NCI-H1930 (cell line): ENCODE measurements around the gene PBX1.

Experiments
- DNase-seq, 2 experiments: peaks; one replicate each; lab custom pipeline; 2025; lab: John Stamatoyannopoulos, UW

Gene PBX1

DNA sequence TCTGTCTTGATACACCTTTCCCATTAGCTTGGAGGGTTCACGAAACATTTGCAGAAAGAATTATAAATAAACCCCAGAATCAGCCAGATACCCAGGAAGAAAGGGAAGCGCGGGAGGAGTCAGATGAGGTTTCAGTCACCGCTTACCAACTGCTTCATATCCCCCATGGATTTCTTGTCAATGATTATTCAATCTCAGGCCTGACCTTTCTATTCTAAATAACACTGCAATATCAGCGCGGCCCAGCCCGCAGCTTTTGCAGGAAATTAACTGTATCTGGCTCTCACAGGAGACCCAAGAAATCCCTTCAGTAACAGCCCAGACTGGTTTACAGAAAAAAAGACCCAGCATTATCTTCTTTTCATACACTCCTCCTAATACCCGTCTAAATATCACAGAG, 308.6 kb downstream of the PBX1 start:
- no peak for DNase-seq

DNA sequence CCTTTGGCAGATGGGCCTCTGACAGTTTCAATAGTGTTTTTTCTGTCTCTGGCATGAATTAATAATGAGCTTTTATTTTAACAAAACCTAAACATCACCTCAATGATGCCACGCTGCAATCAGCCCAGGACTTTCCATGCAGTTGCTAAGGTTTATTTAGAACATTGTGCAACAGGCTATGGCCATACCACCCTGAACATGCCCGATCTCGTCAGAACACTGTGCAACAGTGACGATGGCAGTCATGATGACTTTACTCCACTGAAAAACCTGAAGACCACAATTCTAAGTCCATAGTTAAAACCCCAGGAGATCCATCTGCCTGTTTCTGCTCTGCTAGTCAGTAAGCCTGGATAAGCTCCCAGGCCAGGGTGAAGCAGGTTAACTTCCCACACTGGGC, 310.0 kb downstream of the PBX1 start:
- DNase-seq: no peak

DNA sequence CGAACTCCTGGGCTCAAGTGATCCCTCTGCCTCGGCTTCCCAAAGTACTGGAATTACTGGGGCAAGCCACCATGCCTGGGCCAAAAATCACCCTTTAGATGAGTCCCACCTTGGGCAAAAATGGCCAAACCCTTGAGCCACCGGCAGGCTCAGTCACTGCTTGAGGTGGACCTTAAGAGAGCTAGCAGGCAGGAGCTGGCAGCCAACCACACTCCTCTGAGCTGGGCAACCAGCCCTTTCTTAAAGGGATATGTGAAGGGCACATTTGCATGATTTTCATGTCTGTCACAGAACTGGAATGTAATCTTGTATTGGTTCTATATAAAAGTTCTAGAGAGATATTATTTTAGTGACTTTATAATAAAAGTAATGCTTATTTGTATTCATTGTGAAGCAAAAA, 316.5 kb downstream of the PBX1 start:
- DNase-seq: no peak

DNA sequence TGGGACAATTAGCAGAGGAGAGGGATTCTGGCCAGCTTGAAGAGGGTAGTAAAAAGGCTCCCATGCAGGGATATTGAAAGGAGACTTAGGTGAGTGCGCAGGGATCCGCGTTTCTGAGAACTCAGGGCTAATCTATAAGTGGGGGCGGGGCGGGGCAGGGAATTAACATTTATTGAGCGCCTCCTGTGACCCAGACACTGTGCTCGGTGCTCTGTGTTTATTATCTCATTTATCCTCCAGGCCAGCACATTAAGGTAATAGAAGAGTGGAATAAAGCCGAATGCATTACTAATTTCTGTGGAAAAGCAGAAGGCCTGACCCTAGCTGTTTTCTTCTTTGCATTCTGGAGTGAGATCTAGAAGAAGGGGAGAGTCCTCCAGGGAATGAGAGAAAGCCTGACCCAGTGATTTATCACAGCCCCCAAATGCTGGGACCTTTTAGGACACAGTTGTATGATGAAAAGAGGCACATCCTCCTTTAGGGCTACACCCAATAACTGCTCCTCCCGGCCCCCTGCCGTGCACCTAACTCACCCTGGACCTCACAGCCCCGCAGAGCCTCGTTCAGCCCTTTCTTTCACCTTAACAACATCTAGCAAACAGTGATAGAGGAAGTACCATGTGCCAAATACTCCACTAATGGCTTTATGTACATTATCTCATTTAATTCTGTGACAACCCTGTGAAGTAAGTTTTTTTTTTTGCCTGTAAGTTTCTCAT, 317.6 kb downstream of the PBX1 start:
- DNase-seq: no peak

DNA sequence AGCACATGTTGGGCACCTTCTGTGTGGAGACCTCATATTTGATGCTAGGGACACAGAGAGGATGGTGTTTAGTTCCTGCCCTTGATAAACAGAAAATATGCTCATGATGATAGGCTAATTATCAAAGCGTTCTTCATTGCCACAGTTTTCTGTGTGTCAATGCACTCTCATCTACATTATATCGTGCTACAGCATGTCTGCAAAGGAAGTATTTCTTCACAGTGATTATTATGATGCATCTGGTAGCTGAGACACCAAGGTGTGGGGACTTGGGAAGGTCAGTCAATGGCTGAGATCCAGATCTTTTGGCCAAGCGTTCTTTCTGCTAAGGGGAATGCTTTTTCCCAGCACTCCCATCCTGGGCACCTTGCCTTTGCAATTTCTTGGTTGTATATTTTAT, 321.2 kb downstream of the PBX1 start:
- DNase-seq: no peak

DNA sequence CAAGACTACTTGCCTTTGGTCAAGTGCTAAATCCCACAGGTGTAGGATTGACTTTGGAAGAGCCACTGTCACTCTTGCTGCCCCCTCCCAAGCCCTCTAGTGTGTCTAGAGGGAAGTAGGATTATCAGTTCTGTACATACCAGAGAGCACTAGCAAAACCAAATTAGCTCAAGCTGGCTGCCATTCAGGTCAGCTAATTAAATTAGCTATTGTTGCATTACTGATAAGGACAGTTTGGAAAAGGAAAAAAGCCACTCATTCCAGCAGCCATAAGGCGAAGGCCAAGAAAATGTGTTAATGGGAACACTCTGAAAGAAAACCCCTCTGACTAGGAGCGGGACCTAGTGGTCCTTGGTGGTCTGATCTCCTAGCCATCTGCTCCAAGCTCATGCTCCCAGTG, 321.7 kb downstream of the PBX1 start:
- no peak for DNase-seq

DNA sequence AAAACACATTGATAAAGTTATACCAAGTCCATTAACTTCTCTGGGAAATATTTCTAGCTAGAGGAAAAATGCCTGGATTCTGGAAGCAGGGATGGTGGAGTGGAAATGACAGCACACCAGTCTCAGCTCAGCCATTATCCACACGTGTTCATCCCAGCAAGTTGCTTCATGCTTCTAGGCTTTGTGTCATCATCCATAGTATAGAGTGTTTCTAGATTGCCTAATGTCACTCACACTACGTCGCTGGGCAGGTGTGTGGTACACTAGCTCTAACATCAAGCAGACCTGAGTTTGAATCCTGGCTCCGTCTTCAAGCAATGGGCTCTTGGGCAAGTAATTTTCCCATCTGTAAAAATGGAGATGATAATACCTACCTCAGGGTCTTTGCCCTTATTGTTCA, 326.3 kb downstream of the PBX1 start:
- no peak for DNase-seq

DNA sequence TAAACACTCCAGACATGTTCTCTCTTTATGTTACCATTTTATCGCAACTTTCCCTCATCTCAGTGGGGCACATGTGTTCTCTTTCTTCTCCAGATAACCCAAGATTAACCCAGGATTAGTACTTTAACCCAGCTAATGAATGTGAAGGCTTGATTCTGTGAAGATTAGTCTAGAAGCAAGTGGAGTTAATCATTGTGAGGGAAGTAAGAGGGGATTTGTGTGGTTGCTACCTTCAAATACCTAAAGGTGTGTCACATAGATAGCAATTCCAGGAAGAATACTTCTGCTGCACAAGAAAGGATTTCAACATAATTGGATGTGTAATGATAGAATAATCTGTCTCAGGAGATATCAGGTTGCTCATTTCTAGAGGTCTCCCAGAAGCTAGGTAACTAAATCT, 327.1 kb downstream of the PBX1 start:
- no peak for DNase-seq

DNA sequence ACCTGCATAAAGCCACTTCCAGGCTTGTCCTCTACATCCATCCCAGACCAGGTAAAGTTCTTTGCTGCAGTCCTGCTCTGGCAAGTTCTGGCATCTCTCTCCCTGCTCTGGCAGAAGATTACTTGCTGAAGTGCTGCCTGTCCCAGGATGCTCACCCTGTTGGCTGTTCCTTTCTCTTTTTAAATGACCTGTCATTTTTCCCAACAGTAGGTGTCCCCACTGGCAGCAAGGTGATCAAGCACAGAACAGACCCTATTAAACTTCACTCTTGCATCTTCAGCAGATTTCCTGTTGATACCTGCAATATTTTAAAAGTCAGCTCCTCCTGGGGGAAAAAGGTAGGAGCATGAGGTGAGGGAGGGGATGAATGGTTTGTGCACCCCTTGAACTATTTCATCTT, 332.6 kb downstream of the PBX1 start:
- DNase-seq: no peak

DNA sequence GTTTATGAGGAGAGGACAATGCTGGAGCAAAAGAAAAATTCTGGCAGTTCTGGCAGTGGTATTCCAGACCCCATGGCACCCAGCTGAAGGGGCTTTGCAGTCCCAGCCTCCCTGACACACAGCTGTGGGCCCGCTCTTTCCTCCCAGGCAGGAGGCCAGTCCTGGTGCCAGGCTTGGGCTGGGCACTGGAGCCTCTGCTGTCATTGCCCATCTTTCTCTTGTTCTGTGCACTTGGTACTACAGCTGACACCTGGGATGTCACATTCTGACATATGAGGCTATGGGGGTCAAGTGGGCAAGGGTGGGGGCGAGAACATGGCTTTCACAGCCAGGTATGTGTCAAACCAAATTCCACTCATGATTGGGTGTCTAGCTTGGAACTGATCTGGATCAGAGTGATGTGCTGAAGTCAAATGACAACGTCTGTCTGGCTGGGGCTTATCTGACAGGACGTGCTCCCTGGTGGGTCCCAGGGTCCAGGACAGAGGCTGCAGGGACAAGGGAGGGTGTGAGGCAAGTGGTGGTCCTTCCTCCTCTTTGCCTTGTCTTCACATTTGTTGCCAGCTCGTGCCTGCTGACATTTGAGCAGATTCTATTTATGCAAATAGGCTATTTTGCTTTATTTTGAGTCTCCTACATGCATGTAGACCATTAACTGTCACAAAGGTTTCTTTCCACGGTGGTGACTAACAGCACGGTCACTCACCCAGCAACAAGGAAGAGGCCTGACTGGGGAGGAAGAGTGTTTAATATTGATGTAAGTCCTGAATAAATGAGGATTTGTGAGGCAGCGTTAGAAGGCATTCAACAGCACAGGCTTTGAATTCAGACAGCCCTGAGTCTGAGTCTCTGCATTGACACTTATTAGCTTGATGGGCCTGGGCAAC, 336.3 kb downstream of the PBX1 start:
- DNase-seq: no peak

DNA sequence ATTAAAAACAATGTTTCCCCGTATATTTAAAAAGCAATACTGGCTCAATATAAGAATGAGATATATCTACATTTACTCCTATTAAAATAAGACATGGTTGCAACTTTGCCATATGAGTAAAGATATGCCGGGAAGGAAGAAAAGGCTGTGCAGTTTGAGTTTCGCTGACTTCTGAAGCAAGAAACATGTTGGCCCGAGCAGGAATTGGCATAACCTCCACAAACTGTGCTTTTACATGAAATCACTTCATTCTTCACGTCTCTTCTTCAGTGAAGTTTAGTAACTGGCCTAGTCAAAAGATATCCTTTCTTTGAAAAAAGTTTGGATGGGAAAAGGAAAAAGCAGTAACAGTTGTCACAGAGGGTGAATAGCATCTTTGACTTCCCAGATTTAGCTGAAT, 342.0 kb downstream of the PBX1 start:
- DNase-seq: no peak
